ENCODE results near the gene TOM1. TPM values are rescaled to one million over a fixed set of nuclear protein-coding genes. Genes with fewer than 3 reads are reported as not detected.
"Not testable (repeated sequence)": the region's sequence is repeated elsewhere in the genome, so short reads cannot be mapped to it uniquely, and the experiment has no call there.

TOM1 gene
- polyA plus RNA-seq, 1 donor from 2014 or later = 23.1 TPM

GRCh38 chr22:35393116-35394010, 93.7 kb downstream of the TOM1 start:
- Mint-ChIP-seq H3K27ac (peak overlapping the region in 2 of 3 donors; percentile 76 to 82), H3K36me3 (peaks cover 2% of the 10 kb centered on the region), H3K4me3 (peak overlapping the region in 2 of 4 donors; percentile 23 to 72), H3K27me3 (no peaks in the 10 kb centered on the region), H3K4me1 (peaks cover 19 to 33% (median 22%) of the 10 kb centered on the region in 3 donors), H3K9me3 (no peaks in the 10 kb centered on the region)

GRCh38 chr22:35394011-35394312, 94.3 kb downstream of the TOM1 start:
- H3K4me3 Mint-ChIP-seq = peak overlapping the region in 2 of 4 donors; percentile 23 to 72
- peaks cover 21 to 33% (median 22%) of the 10 kb centered on the region in 3 donors for H3K4me1 Mint-ChIP-seq
- no peaks in the 10 kb centered on the region for H3K9me3 Mint-ChIP-seq
- peaks cover 2% of the 10 kb centered on the region for H3K36me3 Mint-ChIP-seq
- no peaks in the 10 kb centered on the region for H3K27me3 Mint-ChIP-seq
- peak overlapping the region in 2 of 3 donors; percentile 76 to 82 for H3K27ac Mint-ChIP-seq

GRCh38 chr22:35394810-35395563, 95.3 kb downstream of the TOM1 start:
- peaks cover 24 to 42% (median 26%) of the 10 kb centered on the region in 3 donors for H3K4me1 Mint-ChIP-seq
- peaks cover 2% of the 10 kb centered on the region for H3K36me3 Mint-ChIP-seq
- H3K27me3 Mint-ChIP-seq = no peaks in the 10 kb centered on the region
- H3K27ac Mint-ChIP-seq = peak overlapping the region in 1 of 3 donors; percentile 33
- no peaks in the 10 kb centered on the region for H3K9me3 Mint-ChIP-seq
- peak overlapping the region in 1 of 4 donors; percentile 16 for H3K4me3 Mint-ChIP-seq

- H3K27ac Mint-ChIP-seq = peak overlapping the region; percentile 90 to 99 (median 97)
Measured at GRCh38 chr22:35396622-35397021, 96.9 kb downstream of the TOM1 start.

GRCh38 chr22:35397095-35397904, 97.6 kb downstream of the TOM1 start:
- Mint-ChIP-seq H3K4me1 (peaks cover 29 to 50% (median 35%) of the 10 kb centered on the region in 3 donors), H3K27ac (peak overlapping the region; percentile 90 to 99 (median 97))

More at GRCh38 chr22:35396622-35397021, 96.9 kb downstream of the TOM1 start:
- H3K4me1 Mint-ChIP-seq = peaks cover 31 to 51% (median 36%) of the 10 kb centered on the region in 3 donors
- H3K27me3 Mint-ChIP-seq, H3K9me3 Mint-ChIP-seq, H3K36me3 Mint-ChIP-seq: not testable (repeated sequence)
- peak overlapping the region in 3 of 4 donors; percentile 78 to 91 (median 90) for H3K4me3 Mint-ChIP-seq

More at GRCh38 chr22:35397095-35397904, 97.6 kb downstream of the TOM1 start:
- peaks cover 2% of the 10 kb centered on the region for H3K36me3 Mint-ChIP-seq
- H3K27me3 Mint-ChIP-seq = no peaks in the 10 kb centered on the region
- H3K9me3 Mint-ChIP-seq = no peaks in the 10 kb centered on the region
- H3K4me3 Mint-ChIP-seq = peak overlapping the region; percentile 12 to 91 (median 84)

Other genes starting within 250 kb of the TOM1 start
- gene ISX, start 233.7 kb upstream of the TOM1 start, polyA plus RNA-seq = not detected
- gene HMGXB4, start 42.4 kb upstream of the TOM1 start, polyA plus RNA-seq = 9.1 TPM
- gene HMOX1, start 81.2 kb downstream of the TOM1 start, polyA plus RNA-seq = 28.7 TPM
- 78.2 TPM for gene MCM5, start 100.2 kb downstream of the TOM1 start, polyA plus RNA-seq
- gene RASD2, start 240.9 kb downstream of the TOM1 start, polyA plus RNA-seq = not detected

Data from IgD-negative memory B cell (primary cell).